Heart right ventricle (tissue), 16 donors: Measurements from ENCODE around the gene AIG1. TPM values are rescaled to one million over a fixed set of nuclear protein-coding genes. Genes with fewer than 3 reads are reported as not detected.

Source experiments
- ATAC-seq, 8 donors: fragments of 200-7000 bp; cut with Tn5 transposase; one replicate each; pipeline ENCODE4 v1.9.1; 2020; ENCODE audit warnings: mild to moderate bottlenecking in 8 of 8, moderate library complexity in 8 of 8, moderate number of reproducible peaks in 1 of 8
- DNase-seq, 2 donors: peaks; one replicate each; pipeline ENCODE4 v3.0.0-alpha.2; 2020
- H3K27ac ChIP-seq, 10 donors: fragments of 200-600 bp; sonication (generic) in 2 of 10; one replicate each; pipeline versions ENCODE4 v1.5.0 to v1.8.0; 2020 to 2022; ENCODE audit warnings: mild to moderate bottlenecking in 3 of 10
- H3K27me3 ChIP-seq, 7 donors: fragments of 200-600 bp; one replicate each; pipeline ENCODE4 v1.8.0; 2021 to 2022; ENCODE audit warnings: mild to moderate bottlenecking in 2 of 7
- H3K36me3 ChIP-seq, 9 donors: fragments of 200-600 bp; sonication (generic) in 1 of 9; one replicate each; pipeline versions ENCODE4 v1.5.0 to v1.8.0; 2020 to 2022; ENCODE audit warnings: mild to moderate bottlenecking in 2 of 9
- H3K4me1 ChIP-seq, 9 donors: fragments of 200-600 bp; sonication (generic) in 1 of 9; one replicate each; pipeline versions ENCODE4 v1.5.0 to v1.8.0; 2020 to 2022; ENCODE audit warnings: mild to moderate bottlenecking in 4 of 9
- H3K4me3 ChIP-seq, 10 donors: fragments of 200-600 bp; sonication (generic) in 2 of 10; one replicate each; pipeline versions ENCODE4 v1.5.0 to v1.8.0; 2020 to 2022; ENCODE audit warnings: mild to moderate bottlenecking in 7 of 10, moderate library complexity in 2 of 10
- H3K9me3 ChIP-seq, 11 donors: fragments of 200-600 bp in 10 of 11; sonication (generic) in 2 of 11; one replicate each; pipeline versions ENCODE4 v1.5.0 to v1.8.0; 2013 to 2022; ENCODE audit warnings: mild to moderate bottlenecking in 2 of 11, control low read depth in 1 of 11, moderate library complexity in 1 of 11
- CTCF ChIP-seq, 9 donors: fragments of 200-600 bp; sonication (generic) in 2 of 9; IDR thresholded peaks; one replicate each; pipeline versions ENCODE4 v1.5.0 to v1.8.0; 2021 to 2022; ENCODE audit warnings: antibody characterized with exemption in 9 of 9, mild to moderate bottlenecking in 5 of 9, moderate library complexity in 1 of 9
- WGBS, 2 donors: extraction: QIAGEN DNeasy Blood & Tissue Kit; methylation state at CpG; one replicate each; pipeline ENCODE4 v1.1.7; 2013; ENCODE audit warnings: inconsistent platforms in 1 of 2; 5-methylcytosine and 5-hydroxymethylcytosine counted together
- intact Hi-C, 10 donors: fragments of 100-400 bp; cut with DNase I; formaldehyde crosslinking; loops; one replicate each; pipeline versions ENCODE4 v1.11.1 to v1.14.2; 2022
- polyA plus RNA-seq, 2 donors: library from polyadenylated mRNA; stranded (reverse); fragments of 200-250 nt; gene quantifications; one replicate each; pipeline ENCODE4 v1.2.3, GENCODE V29; 2013
- total RNA-seq, 10 donors: library from RNA; stranded (reverse); fragmentation: NEBNext Ultra II Directional in 3 of 10; extraction: Animal tissue kit (Norgen Biotek cat#: 25700) in 3 of 10; gene quantifications; one replicate each; pipeline versions ENCODE4 v1.2.1 to v1.2.4, GENCODE V29; 2021 to 2023
- donor health status: Arrhythmogenic right ventricular cardiomyopathy.
- donor health status: ischemic (EF 13 %, LVEDD 7.1; RV severe dilation, severe dysfunction).
- donor health status: healthy with polysubstance abuse.
- donor health status: DM: no; HTN: yes; CAD: no.
- donor health status: DM: no; HTN: no; CAD: no.
- donor health status: ischemic (EF 25% LVEDD 6.9; RV normal size, moderate dysfunction).
- donor health status: ischemic (EF 25% LVEDD 5.7; RV mildly dilated, moderate dysfunction).
- donor health status: healthy.
- donor health status: DM: yes; HTN: yes; CAD: no.
- donor health status: Ischemic cardiomyopathy.
- donor health status: ischemic (EF 35%, LVEDD 5.7; RV mildly dilated, moderate dysfunction).
- donor health status: nonischemic (EF 11% LVEDD 7.7; RV severe dilation, severe dysfunction).
- donor health status: DM: yes; HTN: yes; CAD: no.
- donor health status: PGD.
- donor health status: ischemic (EF 29% LVEDD 5.4; RV normal size, mild dysfunction).
- donor health status: nonischemic (EF 23%, LVEDD 6.1; RV moderate dilation, normal function).

Gene AIG1
- total and polyA plus RNA-seq, 12 donors: 17.4 to 83.2 (median 66.2) TPM

GRCh38 chr6:143363299-143363698 lies 302.6 kb downstream of the AIG1 start:
- DNase-seq (no peak), ATAC-seq (no peak)
- intact Hi-C loops: no loop called here
- Histone ChIP-seq H3K36me3 (no peaks in the 10 kb centered on the region), H3K4me3 (no peak overlapping the region), H3K4me1 (no peaks in the 10 kb centered on the region), H3K27me3 (no peaks in the 10 kb centered on the region), H3K27ac (no peak overlapping the region), H3K9me3 (no peaks in the 10 kb centered on the region)
- no peak for TF ChIP-seq CTCF (IDR thresholded peaks at IDR 0.05)
- 97 to 98% methylated on average over 2 of the region's 2 CpGs for WGBS, 2 donors

GRCh38 chr6:143368426-143368825 lies 307.7 kb downstream of the AIG1 start:
- 88% methylated on average over 2 of the region's 2 CpGs for WGBS, 2 donors
- DNase-seq: no peak

GRCh38 chr6:143369971-143370370 lies 309.3 kb downstream of the AIG1 start:
- Histone ChIP-seq H3K4me3 (no peak overlapping the region), H3K27me3 (no peaks in the 10 kb centered on the region), H3K9me3 (no peaks in the 10 kb centered on the region), H3K4me1 (no peaks in the 10 kb centered on the region), H3K27ac (no peak overlapping the region), H3K36me3 (no peaks in the 10 kb centered on the region)
- WGBS, 2 donors: 66 to 78% methylated on average over 3 of the region's 3 CpGs
- TF ChIP-seq CTCF (IDR thresholded peaks at IDR 0.05): no peak
- DNase-seq (no peak), ATAC-seq (no peak)
- intact Hi-C loops: no loop called here

More at GRCh38 chr6:143368426-143368825, 307.7 kb downstream of the AIG1 start:
- no peak overlapping the region for H3K4me3 ChIP-seq
- H3K4me1 ChIP-seq: no peaks in the 10 kb centered on the region
- H3K36me3 ChIP-seq: no peaks in the 10 kb centered on the region
- TF ChIP-seq CTCF (IDR thresholded peaks at IDR 0.05): no peak
- no peak overlapping the region for H3K27ac ChIP-seq
- intact Hi-C loops: no loop called here
- ATAC-seq: no peak
- H3K27me3 ChIP-seq: no peaks in the 10 kb centered on the region
- H3K9me3 ChIP-seq: no peaks in the 10 kb centered on the region

- Histone ChIP-seq H3K27me3 (no peaks in the 10 kb centered on the region), H3K36me3 (no peaks in the 10 kb centered on the region), H3K9me3 (no peaks in the 10 kb centered on the region), H3K4me3 (no peak overlapping the region), H3K4me1 (no peaks in the 10 kb centered on the region), H3K27ac (no peak overlapping the region)
- TF ChIP-seq CTCF (IDR thresholded peaks at IDR 0.05): no peak
- WGBS, 2 donors: 74 to 79% methylated on average over 5 of the region's 5 CpGs
- ATAC-seq (no peak), DNase-seq (no peak)
- intact Hi-C loops: no loop called here
These were observed 310.2 kb downstream of the AIG1 start for GRCh38 chr6:143370812-143371370.
